Fibroblast of mammary gland (primary cell): ENCODE data around the gene AGXT.

Source experiments
- DNase-seq: peaks from one replicate; pipeline ENCODE4 v3.0.0-alpha.2; 2010; ENCODE audit warnings: low read depth
- H3K4me3 ChIP-seq: 2 replicates; pipeline ENCODE4 v1.5.1; 2011; ENCODE audit warnings: low read depth, mild to moderate bottlenecking, low read length, moderate library complexity; ENCODE audit not compliant: control insufficient read depth
- CTCF ChIP-seq: conservative IDR thresholded peaks from 2 replicates; pipeline ENCODE4 v1.5.1; 2011; ENCODE audit warnings: low read depth, low read length, inconsistent platforms; ENCODE audit not compliant: control insufficient read depth, insufficient read depth

The AGXT gene

DNA sequence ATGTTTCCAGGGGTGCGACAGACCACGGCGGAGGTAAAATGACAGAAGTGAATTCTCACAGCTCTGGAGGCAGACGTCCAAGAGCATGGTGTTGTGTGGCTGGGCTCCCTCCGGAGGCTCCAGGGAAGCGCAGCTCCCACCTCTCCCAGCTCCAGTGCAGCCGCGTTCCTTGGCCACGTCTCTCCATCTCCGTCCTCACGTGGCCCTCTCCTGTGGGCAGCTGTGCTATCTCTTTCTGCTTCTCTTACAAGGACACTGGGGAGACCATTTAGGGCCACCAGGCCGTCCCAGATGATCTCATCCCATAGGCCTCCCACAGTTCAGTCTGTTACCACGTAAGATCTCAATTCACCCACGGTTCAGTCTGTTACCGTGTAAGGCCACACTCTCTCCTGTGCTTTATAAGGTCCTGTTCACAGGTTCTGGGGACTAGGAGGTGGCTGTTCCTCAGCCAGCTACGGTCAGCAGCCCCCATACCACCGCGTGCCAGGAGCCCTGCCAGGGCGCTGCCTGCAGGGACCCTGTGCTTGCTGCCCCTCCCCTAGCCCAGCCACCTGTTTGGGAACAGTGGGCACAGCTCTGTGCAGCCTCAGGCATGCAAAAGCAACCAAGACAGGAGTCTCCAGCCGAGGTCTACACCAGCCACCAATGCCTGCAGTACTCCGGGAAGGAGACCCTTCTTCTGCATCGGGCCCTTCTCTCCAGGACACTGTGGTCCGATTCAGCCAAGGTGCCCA lies 30.3 kb downstream of the AGXT start:
- H3K4me3 ChIP-seq, result no peak overlapping the region
- TF ChIP-seq CTCF, result no peak
- DNase-seq, result no peak

DNA sequence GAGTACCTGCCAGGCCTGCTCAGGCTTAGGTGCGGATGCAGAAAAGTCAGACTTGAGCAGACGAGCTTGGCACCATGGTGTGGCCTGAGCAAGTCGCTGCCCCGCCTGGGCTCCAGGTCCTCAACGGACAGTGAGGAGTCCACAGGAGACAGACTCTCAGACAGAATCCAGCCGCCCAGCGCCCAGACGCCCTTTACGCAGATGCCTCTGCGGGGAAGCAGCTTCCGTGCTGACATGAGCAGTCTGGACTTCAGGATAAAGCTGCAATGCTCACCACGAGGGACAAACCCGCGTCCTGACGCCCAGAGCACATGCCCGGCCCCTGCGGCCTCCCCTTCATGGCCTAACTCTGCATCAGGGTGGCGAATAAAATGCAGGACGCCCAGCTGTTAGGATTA lies 30.8 kb downstream of the AGXT start:
- DNase-seq, result no peak
- no peak for TF ChIP-seq CTCF
- H3K4me3 ChIP-seq, result no peak overlapping the region

- DNase-seq, result no peak
- H3K4me3 ChIP-seq, result no peak overlapping the region
- no peak for TF ChIP-seq CTCF
These were observed 31.7 kb downstream of the AGXT start for GRCh38 chr2:240900141-240900860.

DNA sequence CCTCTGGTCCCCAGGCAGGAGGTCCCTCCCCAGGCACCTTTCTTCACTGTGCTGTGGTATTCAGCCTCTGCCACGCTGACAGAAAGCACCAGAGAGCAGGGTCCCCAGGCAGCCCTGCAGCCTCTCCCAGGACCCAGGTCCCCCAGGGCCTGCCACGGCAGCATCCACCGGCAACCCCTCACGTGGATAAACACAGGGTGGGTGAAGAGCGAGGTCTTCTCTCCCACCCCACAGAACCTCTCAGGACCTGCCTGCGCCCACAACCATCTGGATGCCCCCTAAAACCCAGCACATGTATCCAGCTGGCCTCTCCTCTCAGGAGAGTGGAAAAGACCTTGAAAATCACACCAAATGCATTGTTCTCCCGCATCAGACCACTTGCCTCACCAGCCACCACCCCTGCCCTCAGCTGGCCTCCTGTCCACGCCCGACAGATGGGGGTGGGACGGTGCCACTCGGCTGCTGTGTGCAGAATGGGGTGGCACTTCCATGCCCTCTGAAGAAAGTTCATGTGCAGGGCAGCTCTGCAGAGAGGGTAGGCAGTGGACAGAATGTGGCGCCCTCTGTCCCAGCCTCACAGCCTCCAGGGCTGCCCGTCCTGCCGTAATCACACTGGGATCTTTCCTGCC lies 33.5 kb downstream of the AGXT start:
- TF ChIP-seq CTCF, result no peak
- no peak for DNase-seq
- no peak overlapping the region for H3K4me3 ChIP-seq

- DNase-seq, result no peak
- TF ChIP-seq CTCF, result no peak
- no peak overlapping the region for H3K4me3 ChIP-seq
These were observed 34.0 kb downstream of the AGXT start for GRCh38 chr2:240902615-240903041.

DNA sequence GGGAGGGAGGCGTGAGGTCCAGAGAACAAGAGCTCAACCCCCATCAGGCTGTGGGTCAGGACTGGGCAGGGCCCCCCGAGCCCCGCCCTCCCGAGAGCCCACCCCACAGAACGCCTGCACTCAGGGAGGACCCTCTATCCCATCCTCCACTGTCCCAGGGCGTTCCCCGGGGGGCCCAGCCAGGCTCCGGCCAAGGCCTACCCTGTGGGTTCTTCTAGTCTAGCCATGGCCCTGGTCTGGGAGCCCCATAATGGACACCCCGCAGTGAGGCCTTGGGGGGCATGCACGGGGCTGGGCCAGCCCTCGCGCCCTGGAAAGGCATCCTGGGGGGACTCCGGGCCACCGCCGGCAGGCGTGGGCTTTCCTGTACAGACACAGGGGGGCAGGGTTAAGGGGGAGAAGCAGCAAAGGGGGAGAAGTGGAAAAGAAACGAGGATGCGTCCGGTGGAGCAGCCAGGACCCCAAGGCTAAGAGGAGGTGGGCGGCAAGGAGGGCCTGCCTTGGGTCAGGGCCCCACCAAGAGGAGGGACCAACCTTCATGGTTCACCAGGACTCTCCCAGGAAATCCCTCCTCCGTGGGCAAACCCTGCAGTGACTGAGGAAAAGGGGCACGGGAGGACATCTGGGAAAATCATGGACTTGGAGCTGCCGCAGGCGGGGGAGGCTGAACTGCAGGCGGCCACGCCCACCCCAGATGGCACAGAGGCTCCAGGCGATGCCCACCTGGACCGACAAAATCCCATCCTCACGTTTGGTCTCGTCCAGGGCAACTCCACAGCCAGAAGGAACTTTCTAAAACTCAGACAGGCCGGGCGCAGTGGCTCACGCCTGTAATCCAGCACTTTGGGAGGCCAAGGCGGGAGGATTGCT lies 34.8 kb downstream of the AGXT start:
- DNase-seq, result no peak
- H3K4me3 ChIP-seq, result no peak overlapping the region
- TF ChIP-seq CTCF, result no peak
